GM12874 (cell line): ENCODE results near the gene FOXA1.

Experiments
- TF ChIP-seq, protein P1 (sequence below): IDR thresholded peaks from 2 replicates; pipeline ENCODE4 v1.5.1; 2011; ENCODE audit warnings: low read depth, mild to moderate bottlenecking, control low read depth, low read length, moderate library complexity; ENCODE audit not compliant: insufficient read depth

The FOXA1 gene

DNA sequence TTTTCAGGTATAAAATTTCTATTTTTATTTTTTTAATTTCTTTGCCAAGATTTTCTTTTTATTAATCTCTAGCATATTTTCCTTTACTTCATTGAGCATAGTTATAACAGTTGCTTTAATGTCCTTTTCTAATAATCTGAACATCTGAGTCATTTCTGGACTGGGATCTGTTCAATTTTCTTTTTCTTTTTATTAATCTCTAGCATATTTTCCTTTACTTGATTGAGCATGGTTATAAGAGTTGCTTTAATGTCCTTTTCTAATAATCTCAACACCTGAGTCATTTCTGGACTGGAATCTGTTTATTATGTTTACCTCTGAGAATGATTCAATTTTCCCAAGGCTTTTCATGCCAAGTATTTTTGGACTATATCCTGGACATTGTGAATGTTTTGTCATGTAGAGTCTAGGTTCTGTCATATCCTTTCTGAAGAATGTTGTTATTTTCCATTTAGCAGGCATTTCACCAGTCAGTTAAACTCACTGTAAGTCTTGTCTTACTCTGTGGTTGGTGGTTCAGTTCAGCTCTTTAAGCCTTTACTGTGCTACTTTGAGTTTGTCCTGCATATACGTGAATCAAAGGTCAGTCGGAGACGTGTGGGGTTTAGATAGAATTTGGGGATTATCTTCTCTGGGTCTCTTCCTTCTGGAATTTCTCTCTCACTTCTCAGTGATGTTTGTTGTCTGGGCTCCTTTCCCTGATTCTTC is 20.7 kb upstream of the FOXA1 start:
- TF ChIP-seq, protein P1, sequence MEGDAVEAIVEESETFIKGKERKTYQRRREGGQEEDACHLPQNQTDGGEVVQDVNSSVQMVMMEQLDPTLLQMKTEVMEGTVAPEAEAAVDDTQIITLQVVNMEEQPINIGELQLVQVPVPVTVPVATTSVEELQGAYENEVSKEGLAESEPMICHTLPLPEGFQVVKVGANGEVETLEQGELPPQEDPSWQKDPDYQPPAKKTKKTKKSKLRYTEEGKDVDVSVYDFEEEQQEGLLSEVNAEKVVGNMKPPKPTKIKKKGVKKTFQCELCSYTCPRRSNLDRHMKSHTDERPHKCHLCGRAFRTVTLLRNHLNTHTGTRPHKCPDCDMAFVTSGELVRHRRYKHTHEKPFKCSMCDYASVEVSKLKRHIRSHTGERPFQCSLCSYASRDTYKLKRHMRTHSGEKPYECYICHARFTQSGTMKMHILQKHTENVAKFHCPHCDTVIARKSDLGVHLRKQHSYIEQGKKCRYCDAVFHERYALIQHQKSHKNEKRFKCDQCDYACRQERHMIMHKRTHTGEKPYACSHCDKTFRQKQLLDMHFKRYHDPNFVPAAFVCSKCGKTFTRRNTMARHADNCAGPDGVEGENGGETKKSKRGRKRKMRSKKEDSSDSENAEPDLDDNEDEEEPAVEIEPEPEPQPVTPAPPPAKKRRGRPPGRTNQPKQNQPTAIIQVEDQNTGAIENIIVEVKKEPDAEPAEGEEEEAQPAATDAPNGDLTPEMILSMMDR, result no peak

DNA sequence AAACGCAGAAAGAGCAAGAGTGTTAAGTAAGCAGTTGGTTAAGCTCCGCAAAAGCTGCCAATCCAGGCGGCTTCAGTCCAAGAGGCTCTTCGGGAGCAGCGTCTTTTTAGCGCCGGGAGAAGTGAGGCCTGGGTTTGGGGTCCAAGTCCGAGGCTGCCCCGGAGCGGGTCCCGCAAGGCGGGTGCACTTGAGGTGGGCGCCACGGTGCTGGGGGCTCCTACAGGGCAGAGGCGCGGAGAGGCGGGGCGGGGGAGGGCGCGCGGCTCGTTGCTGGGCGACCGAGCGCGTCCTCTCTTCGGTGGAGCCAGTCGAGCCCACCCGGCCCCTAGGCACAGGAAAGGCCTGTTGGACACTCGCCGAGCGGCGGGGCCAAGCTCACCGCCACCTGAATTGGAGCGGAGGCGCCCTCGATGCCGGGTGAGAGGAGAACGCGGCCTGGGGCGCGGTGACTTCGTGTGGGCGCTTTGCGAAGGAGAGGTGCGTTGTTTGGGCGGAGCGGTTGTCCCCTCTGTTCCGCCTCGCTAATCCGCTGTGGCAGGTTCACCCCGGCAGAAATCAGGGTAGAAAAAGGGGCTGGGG is 16.0 kb upstream of the FOXA1 start:
- TF ChIP-seq, protein P1, result no peak

DNA sequence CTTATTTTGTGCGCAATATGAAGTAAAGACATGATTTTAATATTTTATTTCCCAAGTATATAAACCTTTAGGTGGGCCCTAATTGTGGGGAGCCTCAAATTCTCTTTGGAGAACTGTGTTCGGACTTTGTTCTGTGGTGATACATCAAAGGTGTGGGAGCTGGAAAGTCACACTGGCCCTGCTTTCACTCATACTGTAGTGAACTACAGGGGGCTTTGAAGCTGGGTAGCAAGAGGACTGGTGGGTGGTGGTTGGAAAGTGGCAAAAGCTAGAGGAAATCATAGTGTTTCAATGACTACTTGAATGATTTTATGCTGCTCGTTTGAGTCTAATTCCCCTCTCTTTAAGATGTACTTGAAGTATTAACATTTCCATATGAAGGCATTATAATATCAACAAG is 13.6 kb upstream of the FOXA1 start:
- TF ChIP-seq, protein P1, result no peak

DNA sequence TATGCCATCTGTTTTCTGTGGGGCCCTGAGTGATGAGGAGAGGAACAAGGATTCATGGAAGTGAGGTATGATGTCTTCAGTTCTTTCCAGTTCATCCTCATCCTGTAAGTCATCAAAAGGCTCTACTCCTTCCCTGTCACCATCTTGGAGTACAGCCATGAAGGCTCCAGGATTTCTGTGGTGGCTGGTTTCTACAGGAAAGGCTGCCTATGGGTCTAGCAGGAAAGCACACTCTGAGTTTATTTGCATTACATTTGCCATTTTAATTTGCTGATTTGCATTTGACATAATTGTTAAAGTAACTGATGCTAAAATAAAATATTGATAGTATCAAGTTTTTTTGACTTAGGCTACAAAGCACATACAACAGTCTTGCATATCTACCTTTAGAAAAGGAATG is 11.6 kb upstream of the FOXA1 start:
- TF ChIP-seq, protein P1, result no peak

DNA sequence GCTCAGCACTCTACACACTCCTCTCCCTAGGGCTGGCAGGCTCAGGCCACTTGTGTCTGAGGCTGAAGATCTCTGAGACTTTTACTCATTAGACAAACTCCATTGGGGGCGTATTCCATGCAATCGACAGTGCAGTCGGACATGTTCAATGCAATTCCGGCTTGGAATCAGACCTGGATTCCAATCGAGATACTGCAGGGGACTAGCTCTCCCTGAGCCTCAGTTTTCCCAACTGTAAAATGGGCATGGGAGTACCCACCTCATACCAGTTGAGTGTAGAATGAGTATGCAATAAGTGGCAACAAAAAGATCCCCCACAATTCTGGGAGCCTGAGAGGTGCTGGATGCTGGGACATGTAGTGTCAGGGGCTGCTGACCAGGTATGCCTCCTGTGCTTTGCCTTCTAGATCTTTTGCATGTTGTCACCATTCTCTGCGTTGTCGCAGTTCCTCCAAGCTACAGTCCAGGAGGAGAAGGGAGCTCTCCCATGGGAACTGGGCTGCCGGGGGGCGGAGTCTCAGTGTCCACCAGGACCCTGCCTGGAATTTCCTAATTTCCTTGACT is 8.7 kb upstream of the FOXA1 start:
- TF ChIP-seq, protein P1, result no peak

DNA sequence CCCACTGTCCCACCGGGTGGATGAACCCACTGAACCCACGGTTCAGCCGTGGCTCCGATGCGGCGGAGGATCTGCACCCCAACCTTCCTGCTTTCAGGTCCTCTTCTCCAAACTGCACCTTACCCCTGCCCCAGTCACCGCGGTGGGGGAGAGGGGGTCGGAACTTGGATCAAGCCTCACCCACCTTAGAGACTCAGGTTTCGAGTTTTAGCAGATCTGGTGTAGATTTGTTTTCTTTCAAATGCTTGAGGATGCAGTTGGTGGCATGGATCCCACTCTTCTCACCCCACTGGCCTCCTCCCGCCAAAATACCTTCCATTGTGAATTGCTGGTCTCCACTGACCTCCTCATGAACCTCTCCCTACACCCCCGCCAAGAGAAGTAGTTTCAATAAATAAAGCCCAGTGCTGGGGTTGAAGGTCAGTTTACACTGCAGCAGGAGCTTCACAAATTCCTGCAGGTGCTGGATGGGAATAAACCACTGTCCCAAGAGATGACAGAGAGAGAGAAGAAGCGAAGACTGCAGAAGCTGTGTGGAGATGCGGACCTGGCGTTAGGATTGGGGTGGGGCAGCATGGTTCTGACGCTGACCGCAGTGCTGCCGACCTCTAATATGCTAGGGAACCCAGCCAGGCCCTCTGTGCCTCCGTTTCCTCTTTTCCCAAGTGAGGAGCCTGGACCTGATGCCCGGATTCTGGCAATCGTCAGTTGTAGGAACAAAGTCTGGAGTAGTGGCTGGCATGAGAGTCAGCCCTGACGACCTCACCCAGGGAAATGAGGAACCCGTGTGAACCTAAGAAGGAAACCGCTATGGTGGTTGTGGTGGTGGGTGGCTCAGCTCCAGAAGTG is 7.8 kb upstream of the FOXA1 start:
- TF ChIP-seq, protein P1, result no peak

DNA sequence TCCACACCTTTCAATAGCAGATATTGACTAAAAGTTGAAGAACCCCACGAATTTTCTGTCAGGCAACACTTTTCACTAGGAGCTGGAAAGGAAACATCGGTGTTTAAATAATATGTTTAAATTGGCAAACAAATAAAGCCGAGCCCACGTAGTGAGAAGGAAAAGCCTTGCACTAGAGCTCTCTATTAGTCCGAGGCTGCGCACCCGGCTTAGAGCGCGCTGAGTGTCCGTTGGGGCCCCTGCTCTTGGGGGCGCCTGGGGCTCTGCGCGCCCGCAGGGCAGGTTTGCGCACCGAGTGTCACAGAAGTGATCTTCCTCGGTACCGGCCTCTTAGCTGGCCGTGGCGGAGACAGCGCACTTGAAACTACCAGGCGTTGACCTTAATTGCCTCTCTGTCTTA is 6.8 kb upstream of the FOXA1 start:
- TF ChIP-seq, protein P1, result no peak
